HepG2 (cell line): ENCODE results near the gene PTGDS. TPM values are rescaled to one million over a fixed set of nuclear protein-coding genes. Genes with fewer than 3 reads are reported as not detected.
A peak's percentile ranks its signal among the peaks of the same experiment; 100 is the strongest.

Experiments used
- HNRNPL ChIP-seq: fragments of 200-400 bp; formaldehyde crosslinking; IDR thresholded peaks from 2 replicates; pipeline ENCODE4 v1.6.1; 2017; ENCODE audit warnings: mild to moderate bottlenecking, low read depth, low read length
- MED1 ChIP-seq: sonication (generic); formaldehyde crosslinking; IDR thresholded peaks from 2 replicates; pipeline ENCODE4 v1.4.0; 2020; ENCODE audit warnings: missing genetic modification reagents
- ZNF777 ChIP-seq: sonication (generic); formaldehyde crosslinking; IDR thresholded peaks from 2 replicates; pipeline ENCODE4 v1.4.0; 2020; ENCODE audit warnings: missing genetic modification reagents
- polyA plus RNA-seq, 8 experiments: library from polyadenylated mRNA; depleted of rRNA in 3 of 8; stranded (reverse) in 7 of 8; unstranded in 1 of 8; fragments of >200 nt; fragmentation: Illumina TruSeq in 4 of 8; extraction: Trizol in 4 of 8; gene quantifications; 2 replicates each; pipeline versions ENCODE4 v1.2.1 to v1.2.3, GENCODE V29; 2011 to 2016; ENCODE audit warnings: low read depth in 4 of 8, missing spikeins in 1 of 8, mixed read lengths in 1 of 8; ENCODE audit not compliant: insufficient read depth in 1 of 8
- total RNA-seq, 5 experiments: library from RNA; depleted of rRNA; stranded (reverse); fragments of >200 nt; fragmentation: Illumina TruSeq; extraction: Trizol; gene quantifications; 2 replicates each; pipeline ENCODE4 v1.2.3, GENCODE V29; 2016; ENCODE audit warnings: low read depth in 1 of 5
- TF ChIP-seq, protein P1 (sequence below): sonication (generic); formaldehyde crosslinking; IDR thresholded peaks from 2 replicates; pipeline ENCODE4 v1.5.1; 2020; ENCODE audit warnings: mild to moderate bottlenecking, missing genetic modification reagents, moderate library complexity
- TF ChIP-seq, protein P2 (sequence below): IDR thresholded peaks from 2 replicates; pipeline ENCODE4 v1.6.1; 2012; ENCODE audit warnings: low read depth, low read length, improper control_type of control experiment

PTGDS gene
- total and polyA plus RNA-seq, 2 of the 13 experiments (the other 11 are each of a cell fraction or from before 2014, with no cell fraction given) = 0.33 to 0.50 TPM

DNA sequence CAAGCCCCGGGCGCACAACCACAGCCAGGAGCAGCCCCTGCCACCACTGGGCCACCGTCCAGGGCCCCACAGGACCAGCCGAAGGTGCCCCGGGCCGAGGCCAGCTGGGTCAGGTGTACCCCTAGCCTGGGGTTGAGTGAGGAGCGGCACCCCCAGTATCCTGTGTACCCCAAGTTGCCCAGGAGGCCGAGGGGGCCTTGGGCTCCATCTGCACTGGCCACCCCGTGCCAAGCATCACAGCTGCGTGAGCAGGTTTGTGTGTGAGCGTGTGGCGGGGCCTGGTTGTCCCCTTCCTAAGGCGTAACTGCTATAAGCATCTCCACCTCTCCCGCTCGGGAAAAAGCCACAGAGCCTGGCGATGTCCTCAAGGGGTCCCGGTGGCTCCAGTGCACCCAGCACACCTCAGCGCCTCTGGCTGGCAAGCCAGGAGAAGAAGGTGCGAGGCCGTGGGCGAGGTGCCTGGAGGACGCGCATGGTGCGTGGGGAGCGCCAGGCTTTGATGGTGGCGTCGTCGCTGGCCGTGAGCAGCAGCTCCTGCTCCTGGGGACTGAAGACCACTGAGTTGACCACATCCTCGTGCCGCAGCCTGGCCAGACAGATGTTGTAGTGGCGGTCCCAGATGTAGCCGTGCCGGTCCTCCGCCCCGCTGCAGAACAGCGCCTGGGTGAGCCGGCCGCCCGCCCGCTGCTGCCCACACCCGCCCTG is 36.6 kb upstream of the PTGDS start (continued):
- TF ChIP-seq ZNF777 (CRISPR knock-in tag) = no peak
- TF ChIP-seq HNRNPL = 0 out of 2 replicates have a peak, but pooled peaks have one; percentile 16
- TF ChIP-seq, protein P1, sequence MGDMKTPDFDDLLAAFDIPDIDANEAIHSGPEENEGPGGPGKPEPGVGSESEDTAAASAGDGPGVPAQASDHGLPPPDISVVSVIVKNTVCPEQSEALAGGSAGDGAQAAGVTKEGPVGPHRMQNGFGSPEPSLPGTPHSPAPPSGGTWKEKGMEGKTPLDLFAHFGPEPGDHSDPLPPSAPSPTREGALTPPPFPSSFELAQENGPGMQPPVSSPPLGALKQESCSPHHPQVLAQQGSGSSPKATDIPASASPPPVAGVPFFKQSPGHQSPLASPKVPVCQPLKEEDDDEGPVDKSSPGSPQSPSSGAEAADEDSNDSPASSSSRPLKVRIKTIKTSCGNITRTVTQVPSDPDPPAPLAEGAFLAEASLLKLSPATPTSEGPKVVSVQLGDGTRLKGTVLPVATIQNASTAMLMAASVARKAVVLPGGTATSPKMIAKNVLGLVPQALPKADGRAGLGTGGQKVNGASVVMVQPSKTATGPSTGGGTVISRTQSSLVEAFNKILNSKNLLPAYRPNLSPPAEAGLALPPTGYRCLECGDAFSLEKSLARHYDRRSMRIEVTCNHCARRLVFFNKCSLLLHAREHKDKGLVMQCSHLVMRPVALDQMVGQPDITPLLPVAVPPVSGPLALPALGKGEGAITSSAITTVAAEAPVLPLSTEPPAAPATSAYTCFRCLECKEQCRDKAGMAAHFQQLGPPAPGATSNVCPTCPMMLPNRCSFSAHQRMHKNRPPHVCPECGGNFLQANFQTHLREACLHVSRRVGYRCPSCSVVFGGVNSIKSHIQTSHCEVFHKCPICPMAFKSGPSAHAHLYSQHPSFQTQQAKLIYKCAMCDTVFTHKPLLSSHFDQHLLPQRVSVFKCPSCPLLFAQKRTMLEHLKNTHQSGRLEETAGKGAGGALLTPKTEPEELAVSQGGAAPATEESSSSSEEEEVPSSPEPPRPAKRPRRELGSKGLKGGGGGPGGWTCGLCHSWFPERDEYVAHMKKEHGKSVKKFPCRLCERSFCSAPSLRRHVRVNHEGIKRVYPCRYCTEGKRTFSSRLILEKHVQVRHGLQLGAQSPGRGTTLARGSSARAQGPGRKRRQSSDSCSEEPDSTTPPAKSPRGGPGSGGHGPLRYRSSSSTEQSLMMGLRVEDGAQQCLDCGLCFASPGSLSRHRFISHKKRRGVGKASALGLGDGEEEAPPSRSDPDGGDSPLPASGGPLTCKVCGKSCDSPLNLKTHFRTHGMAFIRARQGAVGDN = 0 out of 2 replicates have a peak, but pooled peaks have one; percentile 18
- TF ChIP-seq MED1 (CRISPR knock-in tag) = no peak
- TF ChIP-seq, protein P2, sequence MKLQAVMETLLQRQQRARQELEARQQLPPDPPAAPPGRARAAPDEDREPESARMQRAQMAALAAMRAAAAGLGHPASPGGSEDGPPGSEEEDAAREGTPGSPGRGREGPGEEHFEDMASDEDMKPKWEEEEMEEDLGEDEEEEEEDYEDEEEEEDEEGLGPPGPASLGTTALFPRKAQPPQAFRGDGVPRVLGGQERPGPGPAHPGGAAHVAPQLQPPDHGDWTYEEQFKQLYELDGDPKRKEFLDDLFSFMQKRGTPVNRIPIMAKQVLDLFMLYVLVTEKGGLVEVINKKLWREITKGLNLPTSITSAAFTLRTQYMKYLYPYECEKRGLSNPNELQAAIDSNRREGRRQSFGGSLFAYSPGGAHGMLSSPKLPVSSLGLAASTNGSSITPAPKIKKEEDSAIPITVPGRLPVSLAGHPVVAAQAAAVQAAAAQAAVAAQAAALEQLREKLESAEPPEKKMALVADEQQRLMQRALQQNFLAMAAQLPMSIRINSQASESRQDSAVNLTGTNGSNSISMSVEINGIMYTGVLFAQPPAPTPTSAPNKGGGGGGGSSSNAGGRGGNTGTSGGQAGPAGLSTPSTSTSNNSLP = no peak
- TF ChIP-seq, all 625 proteins: peak for 6
